Kidney (tissue), 14 donors: ENCODE measurements around the gene RUBCNL. TPM values are rescaled to one million over a fixed set of nuclear protein-coding genes. Genes with fewer than 3 reads are reported as not detected.

Experiments used
- DNase-seq, 5 donors: peaks; one replicate each; pipeline ENCODE4 v3.0.0-alpha.2; 2013 to 2020
- FAIRE-seq: peaks from 2 replicates; lab custom pipeline; 2012; peaks lifted over from hg19 to GRCh38; lab: Jason Lieb, UNC
- H3K27ac ChIP-seq, 2 donors: one replicate each; pipeline ENCODE4 v1.7.0; 2013; ENCODE audit warnings: low read depth in 2 of 2, low read length in 2 of 2, inconsistent platforms in 1 of 2
- H3K27me3 ChIP-seq: one replicate; pipeline ENCODE4 v1.7.1; 2013; ENCODE audit warnings: low read length, inconsistent platforms; ENCODE audit not compliant: control insufficient read depth, insufficient read depth
- H3K36me3 ChIP-seq, 3 donors: one replicate each; pipeline versions ENCODE4 v1.7.0 to v1.7.1; 2013; ENCODE audit warnings: low read length in 3 of 3, control low read depth in 1 of 3, inconsistent platforms in 1 of 3; ENCODE audit not compliant: insufficient read depth in 3 of 3, control insufficient read depth in 2 of 3
- H3K4me1 ChIP-seq, 3 donors: one replicate each; pipeline versions ENCODE4 v1.7.0 to v1.7.1; 2013; ENCODE audit warnings: low read length in 3 of 3, inconsistent platforms in 1 of 3, low read depth in 1 of 3; ENCODE audit not compliant: control insufficient read depth in 2 of 3, insufficient read depth in 2 of 3
- H3K4me3 ChIP-seq, 3 donors: one replicate each; pipeline versions ENCODE4 v1.7.0 to v1.8.1; 2013; ENCODE audit warnings: low read length in 3 of 3, control low read depth in 1 of 3, inconsistent platforms in 1 of 3
- H3K9ac ChIP-seq, 3 donors: one replicate each; pipeline versions ENCODE4 v1.7.0 to v1.7.1; 2013; ENCODE audit warnings: low read length in 3 of 3, control low read depth in 1 of 3, inconsistent platforms in 1 of 3
- H3K9me3 ChIP-seq, 3 donors: one replicate each; pipeline versions ENCODE4 v1.7.0 to v1.7.1; 2013; ENCODE audit warnings: low read length in 3 of 3, control low read depth in 1 of 3, inconsistent platforms in 1 of 3; ENCODE audit not compliant: control insufficient read depth in 2 of 3, insufficient read depth in 1 of 3
- intact Hi-C: fragments of 100-400 bp; cut with DNase I; formaldehyde crosslinking; loops from one replicate; pipeline ENCODE4 v1.11.1; 2022
- polyA plus RNA-seq: library from polyadenylated mRNA; stranded (reverse); fragments of 350-450 nt; fragmentation: Illumina TruSeq; extraction: RNeasy Lipid Tissue Mini Kit (QIAGEN cat#74804); gene quantifications from one replicate; pipeline ENCODE4 v1.2.3, GENCODE V29; 2014; ENCODE audit warnings: low read depth, low replicate concordance; ENCODE audit not compliant: insufficient read depth
- total RNA-seq: library from RNA; stranded (reverse); fragmentation: NEBNext Ultra II Directional; extraction: Animal tissue kit (Norgen Biotek cat#: 25700); gene quantifications from one replicate; pipeline ENCODE4 v1.2.1, GENCODE V29; 2021
- TF ChIP-seq, protein P1 (sequence below): IDR thresholded peaks from 3 replicates; pipeline ENCODE4 v1.5.1; 2012; ENCODE audit warnings: mild to moderate bottlenecking, moderate library complexity, borderline replicate concordance; ENCODE audit not compliant: insufficient read depth; ENCODE audit errors: extremely low read depth
- donor health status: control.
- donor health status: control.
- donor health status: control.
- donor health status: control.
- donor health status: control.
- donor health status: DM: yes; HTN: yes; CAD: no.
- donor health status: Normal renal cell carcinoma (clear cell type).

Gene RUBCNL
- total and polyA plus RNA-seq, 2 donors from 2014 or later, result 0.54 to 4.6 TPM

GRCh38 chr13:46304546-46304945 is 82.5 kb downstream of the RUBCNL start:
- Histone ChIP-seq H3K9ac (no peak overlapping the region), H3K36me3 (no peaks in the 10 kb centered on the region), H3K4me1 (no peaks in the 10 kb centered on the region), H3K27ac (no peak overlapping the region), H3K4me3 (no peak overlapping the region), H3K27me3 (no peaks in the 10 kb centered on the region), H3K9me3 (no peaks in the 10 kb centered on the region)
- DNase-seq (no peak), FAIRE-seq (no peak)
- intact Hi-C loops, result no loop called here
- TF ChIP-seq, protein P1, sequence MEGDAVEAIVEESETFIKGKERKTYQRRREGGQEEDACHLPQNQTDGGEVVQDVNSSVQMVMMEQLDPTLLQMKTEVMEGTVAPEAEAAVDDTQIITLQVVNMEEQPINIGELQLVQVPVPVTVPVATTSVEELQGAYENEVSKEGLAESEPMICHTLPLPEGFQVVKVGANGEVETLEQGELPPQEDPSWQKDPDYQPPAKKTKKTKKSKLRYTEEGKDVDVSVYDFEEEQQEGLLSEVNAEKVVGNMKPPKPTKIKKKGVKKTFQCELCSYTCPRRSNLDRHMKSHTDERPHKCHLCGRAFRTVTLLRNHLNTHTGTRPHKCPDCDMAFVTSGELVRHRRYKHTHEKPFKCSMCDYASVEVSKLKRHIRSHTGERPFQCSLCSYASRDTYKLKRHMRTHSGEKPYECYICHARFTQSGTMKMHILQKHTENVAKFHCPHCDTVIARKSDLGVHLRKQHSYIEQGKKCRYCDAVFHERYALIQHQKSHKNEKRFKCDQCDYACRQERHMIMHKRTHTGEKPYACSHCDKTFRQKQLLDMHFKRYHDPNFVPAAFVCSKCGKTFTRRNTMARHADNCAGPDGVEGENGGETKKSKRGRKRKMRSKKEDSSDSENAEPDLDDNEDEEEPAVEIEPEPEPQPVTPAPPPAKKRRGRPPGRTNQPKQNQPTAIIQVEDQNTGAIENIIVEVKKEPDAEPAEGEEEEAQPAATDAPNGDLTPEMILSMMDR, result no peak

DNA sequence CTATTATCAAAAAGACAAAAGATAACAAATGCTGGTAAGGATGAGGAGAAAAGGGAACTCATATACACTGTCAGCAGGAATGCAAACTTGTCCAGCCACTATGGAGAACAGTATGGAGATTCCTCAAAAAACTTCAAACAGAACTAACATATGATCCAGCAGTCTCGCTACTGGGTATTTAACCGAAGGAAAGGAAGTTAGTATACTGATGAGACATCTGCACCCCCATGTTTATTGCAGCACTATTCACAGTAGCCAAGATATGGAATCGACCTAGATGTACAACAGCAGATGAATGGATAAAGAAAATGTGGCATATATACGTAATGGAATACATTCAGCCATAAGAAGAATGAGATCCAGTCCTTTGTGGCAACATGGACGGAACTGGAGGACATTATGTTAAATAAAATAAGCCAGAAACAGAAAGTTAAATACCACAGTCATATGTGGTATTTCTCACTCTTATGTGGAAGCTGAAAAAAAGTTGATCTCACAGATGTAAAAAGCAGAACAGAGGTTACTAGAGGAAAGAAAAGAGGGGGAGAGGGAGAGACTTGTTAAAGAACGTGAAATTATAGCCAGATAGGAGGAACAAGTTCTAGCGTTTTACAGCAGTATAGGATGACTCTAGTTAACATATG is 83.2 kb downstream of the RUBCNL start:
- no peaks in the 10 kb centered on the region for H3K9me3 ChIP-seq
- no peak overlapping the region for H3K9ac ChIP-seq
- TF ChIP-seq, protein P1, result no peak
- FAIRE-seq (no peak), DNase-seq (no peak)
- H3K4me3 ChIP-seq, result no peak overlapping the region
- intact Hi-C loops, result no loop called here
- H3K36me3 ChIP-seq, result no peaks in the 10 kb centered on the region
- H3K27ac ChIP-seq, result no peak overlapping the region
- H3K27me3 ChIP-seq, result no peaks in the 10 kb centered on the region
- no peaks in the 10 kb centered on the region for H3K4me1 ChIP-seq

- Histone ChIP-seq H3K4me1 (peaks cover 0 to 7% (median 0%) of the 10 kb centered on the region in 3 donors), H3K9ac (no peak overlapping the region), H3K27ac (no peak overlapping the region), H3K27me3 (no peaks in the 10 kb centered on the region), H3K36me3 (no peaks in the 10 kb centered on the region), H3K4me3 (no peak overlapping the region), H3K9me3 (no peaks in the 10 kb centered on the region)
- no peak for FAIRE-seq
- intact Hi-C loops, result no loop called here
- DNase-seq, result no peak
- TF ChIP-seq, protein P1, result no peak
Observed at GRCh38 chr13:46297361-46297811, 89.7 kb downstream of the RUBCNL start.
